Activated CD4-positive, alpha-beta memory T cell treated with anti-CD3 and anti-CD28 coated beads, Interleukin-2, amount 10 ng/mL, durations not matched to agents 7 days and 5 days (primary cell): ENCODE data around the gene TRPV5. TPM values are rescaled to one million over a fixed set of nuclear protein-coding genes. Genes with fewer than 3 reads are reported as not detected.

ENCODE experiments used
- total RNA-seq, 2 experiments: library from RNA; stranded (reverse); gene quantifications; one replicate each; pipeline ENCODE4 v1.2.3, GENCODE V29; 2021

TRPV5 gene
- total RNA-seq, 2 experiments from 2014 or later, result not detected

Other genes starting within 250 kb of the TRPV5 start
- not detected for gene PRSS1, start 184.3 kb downstream of the TRPV5 start, total RNA-seq
- not detected for gene PRSS2, start 162.8 kb downstream of the TRPV5 start, total RNA-seq
- 1 to 10 TPM; 5.7 to 7.0 TPM for gene EPHB6, start 78.7 kb downstream of the TRPV5 start, total RNA-seq
- not detected for gene TRPV6, start 48.0 kb downstream of the TRPV5 start, total RNA-seq
- gene LLCFC1, start 5.7 kb upstream of the TRPV5 start, total RNA-seq, result not detected
- gene KEL, start 28.6 kb upstream of the TRPV5 start, total RNA-seq, result 1 to 10 TPM in 1 of 2 experiments, under 1 TPM in 1; 0.30 to 1.1 TPM
- not detected for gene OR9A2, start 93.4 kb upstream of the TRPV5 start, total RNA-seq
- not detected for gene OR6V1, start 118.6 kb upstream of the TRPV5 start, total RNA-seq
- not detected for gene PIP, start 198.3 kb upstream of the TRPV5 start, total RNA-seq
- gene TAS2R39, start 249.7 kb upstream of the TRPV5 start, total RNA-seq, result not detected